ENCODE data around the gene HSCB.
"Not testable (repeated sequence)": the region's sequence is repeated elsewhere in the genome, so short reads cannot be mapped to it uniquely, and the experiment has no call there.

HSCB gene

GRCh38 chr22:28738876-28739275, 3.0 kb upstream of the HSCB start:
- DNase-seq (ENCODE audit: low read depth), result not testable (repeated sequence)

- DNase-seq (ENCODE audit: low read depth), result no peak
Observed at GRCh38 chr22:28741200-28741784, 547 bp upstream of the HSCB start.

GRCh38 chr22:28742562-28742962, 723 bp downstream of the HSCB start:
- no peak for DNase-seq (ENCODE audit: low read depth)

GRCh38 chr22:28743852-28744251, 2.0 kb downstream of the HSCB start:
- DNase-seq (ENCODE audit: low read depth), result no peak

DNA sequence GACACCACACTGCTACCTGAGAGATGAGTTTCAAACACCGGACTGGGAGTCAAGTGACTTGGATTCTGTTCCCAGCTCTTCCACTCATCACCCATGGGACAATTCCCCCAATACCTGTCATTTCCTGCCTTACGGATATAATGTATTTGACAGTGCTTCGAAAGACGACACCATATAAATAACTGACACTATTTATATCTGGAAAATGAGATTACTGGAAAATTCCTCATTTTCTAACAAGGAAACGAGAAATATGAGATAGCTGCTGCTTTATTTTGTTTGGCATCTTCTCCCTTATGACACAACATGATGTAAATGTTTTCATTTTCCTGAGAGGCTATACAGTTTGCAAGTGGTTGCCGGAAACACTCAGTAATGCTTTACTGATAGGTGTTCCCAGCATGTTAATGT, 8.6 kb downstream of the HSCB start:
- no peak for DNase-seq (ENCODE audit: low read depth)

DNA sequence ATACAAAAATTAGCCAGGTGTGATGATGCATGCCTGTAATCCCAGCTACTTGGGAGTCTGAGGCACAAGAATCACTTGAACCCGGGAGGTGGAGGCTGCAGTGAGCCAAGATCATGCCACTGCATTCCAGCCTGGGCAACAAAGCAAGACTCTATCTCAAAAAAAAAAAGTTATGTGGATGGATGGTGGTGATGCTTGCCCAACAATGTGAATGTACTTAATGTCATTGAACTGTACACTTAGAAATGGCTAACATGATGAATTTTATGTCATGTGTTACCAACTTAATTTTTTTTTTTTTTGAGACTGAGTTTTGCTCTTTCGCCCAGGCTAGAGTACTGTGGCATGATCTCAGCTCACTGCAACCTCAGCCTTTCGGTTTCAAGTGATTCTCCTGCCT, 12.7 kb downstream of the HSCB start:
- not testable (repeated sequence) for DNase-seq (ENCODE audit: low read depth)

GRCh38 chr22:28759861-28760560, 18.2 kb downstream of the HSCB start:
- DNase-seq (ENCODE audit: low read depth), result no peak

- DNase-seq (ENCODE audit: low read depth), result no peak
Observed at GRCh38 chr22:28761449-28761755, 19.6 kb downstream of the HSCB start.

GRCh38 chr22:28762000-28762399, 20.2 kb downstream of the HSCB start:
- not testable (repeated sequence) for DNase-seq (ENCODE audit: low read depth)

- no peak for DNase-seq (ENCODE audit: low read depth)
Observed at GRCh38 chr22:28766628-28767027, 24.8 kb downstream of the HSCB start.

DNA sequence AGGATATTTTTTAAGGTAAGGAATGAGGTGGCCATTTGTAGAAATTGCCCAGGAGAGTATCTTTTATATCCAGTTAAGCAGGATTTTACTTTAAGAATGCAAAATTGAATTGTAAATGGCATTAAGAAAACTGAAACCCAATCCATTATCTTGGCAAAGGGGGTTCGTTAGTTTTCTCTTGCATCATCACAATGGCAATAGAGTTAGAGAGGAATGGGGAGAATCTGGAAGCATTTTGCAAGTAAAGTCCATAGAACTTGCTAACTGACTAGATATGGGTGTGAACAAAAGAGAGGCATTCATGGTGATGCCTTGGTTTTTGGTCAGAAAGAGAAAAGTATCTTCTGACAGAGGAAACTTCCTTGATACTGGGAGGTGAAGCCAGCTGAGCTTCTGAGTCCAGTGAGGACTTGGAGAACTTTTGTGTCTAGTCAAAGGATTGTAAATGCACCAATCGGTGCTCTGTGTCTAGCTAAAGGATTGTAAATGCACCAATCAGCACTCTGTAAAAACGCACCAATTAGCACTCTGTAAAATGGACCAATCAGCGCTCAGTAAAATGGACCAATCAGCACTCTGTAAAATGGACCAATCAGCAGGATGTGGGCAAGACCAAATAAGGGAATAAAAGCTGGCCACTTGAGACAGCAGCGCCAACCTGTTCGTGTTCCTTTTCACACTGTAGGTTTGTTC, 27.0 kb downstream of the HSCB start:
- no peak for DNase-seq (ENCODE audit: low read depth)

DNA sequence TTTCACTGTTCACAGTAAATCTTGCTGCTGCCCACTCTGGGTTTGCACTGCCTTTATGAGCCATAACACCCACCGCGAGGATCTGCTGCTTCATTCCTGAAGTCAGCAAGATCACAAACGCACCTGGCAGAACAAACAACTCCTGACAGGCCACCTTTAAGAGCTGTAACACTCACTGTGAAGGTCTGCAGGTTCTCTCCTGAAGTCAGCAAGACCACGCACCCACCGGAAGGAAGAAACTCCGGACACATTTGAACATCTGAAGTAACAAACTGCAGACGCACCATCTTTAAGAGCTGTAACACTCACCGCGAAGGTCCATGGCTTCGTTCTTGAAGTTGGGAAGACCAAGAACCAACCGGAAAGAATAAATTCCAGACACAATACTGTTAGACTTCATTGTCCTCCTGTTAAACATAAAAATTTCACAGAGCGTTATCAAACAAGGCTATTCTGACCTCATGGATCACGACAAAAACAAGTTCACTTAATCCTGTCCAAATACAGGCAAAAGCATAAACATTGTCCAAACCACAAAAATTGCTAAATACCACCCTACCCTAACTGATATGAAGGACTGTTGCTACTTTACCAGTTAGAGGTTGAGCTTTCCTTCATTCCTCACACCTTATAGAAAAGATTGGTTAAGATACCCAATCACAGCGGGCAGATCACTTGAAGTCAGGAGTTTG, 27.7 kb downstream of the HSCB start:
- no peak for DNase-seq (ENCODE audit: low read depth)

DNA sequence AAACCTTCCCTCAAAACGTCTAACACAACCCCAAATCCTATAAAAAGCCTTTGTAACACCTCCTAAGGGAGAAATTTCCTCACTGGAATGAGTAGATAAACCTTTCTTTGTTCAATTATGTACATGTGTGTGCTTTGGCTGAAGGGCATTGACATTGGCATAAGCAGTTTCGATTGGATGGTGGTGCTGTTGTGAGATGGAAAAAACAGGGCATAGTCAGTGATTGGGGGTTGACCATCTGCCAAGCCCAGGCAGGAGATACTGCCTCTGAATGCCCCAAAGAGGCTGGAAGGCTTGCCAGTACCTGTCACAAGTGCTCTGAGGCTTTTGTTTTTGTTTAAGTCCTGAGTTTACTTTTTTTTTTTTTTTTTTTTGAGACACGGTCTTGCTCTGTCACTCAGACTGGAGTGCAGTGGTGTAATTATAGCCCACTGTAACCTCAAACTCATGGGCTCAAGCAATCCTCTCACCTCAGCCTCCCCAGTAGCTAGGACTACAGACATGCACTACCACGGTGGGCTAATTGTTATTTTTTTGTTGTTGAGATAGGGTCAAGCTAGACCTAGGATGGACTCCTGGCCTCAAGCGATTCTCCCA, 29.5 kb downstream of the HSCB start:
- DNase-seq (ENCODE audit: low read depth), result no peak

DNA sequence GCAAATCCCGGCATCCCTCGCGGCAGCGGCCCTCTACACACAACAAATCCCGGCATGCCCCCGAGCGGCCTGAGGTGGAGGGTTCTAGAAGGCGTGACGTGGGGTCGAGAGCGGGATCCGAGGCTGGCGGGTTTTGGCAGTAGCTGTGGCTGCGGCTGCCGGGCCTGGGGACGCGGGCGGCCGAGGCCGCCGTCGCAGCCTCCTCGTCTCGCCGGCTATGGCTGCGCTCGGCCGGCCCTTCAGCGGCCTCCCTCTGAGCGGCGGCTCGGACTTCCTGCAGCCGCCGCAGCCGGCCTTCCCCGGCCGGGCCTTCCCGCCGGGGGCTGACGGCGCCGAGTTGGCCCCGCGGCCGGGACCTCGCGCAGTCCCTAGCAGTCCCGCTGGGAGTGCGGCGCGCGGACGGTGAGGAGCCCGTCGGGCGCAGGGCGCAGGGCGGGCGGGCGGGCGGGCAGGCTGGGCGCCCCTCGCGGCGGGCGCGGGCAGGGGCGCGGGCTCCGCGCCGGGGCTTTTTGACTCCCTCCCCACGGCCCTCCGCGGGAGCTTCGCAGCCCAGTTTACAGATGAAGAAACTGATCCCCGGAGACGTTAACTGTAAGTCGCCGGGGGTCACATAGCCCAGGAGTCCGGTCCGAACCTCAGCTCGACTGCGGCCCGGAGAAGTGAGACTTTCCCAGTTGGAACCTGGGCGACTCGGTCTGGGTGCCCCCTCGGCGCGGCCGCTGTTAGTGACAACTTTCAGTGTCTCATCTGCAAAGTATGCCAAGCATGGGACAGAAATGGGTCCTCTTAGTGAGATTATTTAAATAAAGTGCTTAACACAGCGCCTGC, 31.0 kb downstream of the HSCB start, which contains the start of gene CCDC117:
Gene CCDC117 (plus strand): TSS at position 63 of the 828 bp plus-strand sequence. CDS start 155 bp downstream, at position 218.
- peak; percentile 72 for DNase-seq (ENCODE audit: low read depth)

DNA sequence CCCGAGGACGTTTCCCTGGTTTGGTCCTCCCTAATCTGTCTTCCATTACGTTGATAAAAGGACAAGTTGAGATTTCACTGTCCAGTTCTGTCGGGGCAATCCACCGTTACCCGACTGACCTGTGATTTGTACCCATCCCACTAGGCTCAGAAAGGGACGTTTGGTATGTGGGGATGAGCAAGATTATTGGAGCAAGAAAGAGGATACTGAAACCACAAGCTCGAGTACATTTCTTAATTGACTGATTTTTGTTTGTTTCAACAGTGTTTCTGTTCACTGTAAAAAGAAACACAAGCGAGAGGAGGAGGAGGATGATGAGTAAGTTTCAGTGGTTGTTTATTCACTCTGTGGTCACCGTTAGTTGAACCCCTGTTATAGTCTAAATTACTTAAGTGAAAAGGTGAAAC, 31.6 kb downstream of the HSCB start:
- peak; percentile 47 for DNase-seq (ENCODE audit: low read depth)

- no peak for DNase-seq (ENCODE audit: low read depth)
Observed at GRCh38 chr22:28774378-28774777, 32.5 kb downstream of the HSCB start.

GRCh38 chr22:28779833-28780232, 38.0 kb downstream of the HSCB start:
- no peak for DNase-seq (ENCODE audit: low read depth)

GRCh38 chr22:28780296-28780695, 38.5 kb downstream of the HSCB start:
- no peak for DNase-seq (ENCODE audit: low read depth)

DNA sequence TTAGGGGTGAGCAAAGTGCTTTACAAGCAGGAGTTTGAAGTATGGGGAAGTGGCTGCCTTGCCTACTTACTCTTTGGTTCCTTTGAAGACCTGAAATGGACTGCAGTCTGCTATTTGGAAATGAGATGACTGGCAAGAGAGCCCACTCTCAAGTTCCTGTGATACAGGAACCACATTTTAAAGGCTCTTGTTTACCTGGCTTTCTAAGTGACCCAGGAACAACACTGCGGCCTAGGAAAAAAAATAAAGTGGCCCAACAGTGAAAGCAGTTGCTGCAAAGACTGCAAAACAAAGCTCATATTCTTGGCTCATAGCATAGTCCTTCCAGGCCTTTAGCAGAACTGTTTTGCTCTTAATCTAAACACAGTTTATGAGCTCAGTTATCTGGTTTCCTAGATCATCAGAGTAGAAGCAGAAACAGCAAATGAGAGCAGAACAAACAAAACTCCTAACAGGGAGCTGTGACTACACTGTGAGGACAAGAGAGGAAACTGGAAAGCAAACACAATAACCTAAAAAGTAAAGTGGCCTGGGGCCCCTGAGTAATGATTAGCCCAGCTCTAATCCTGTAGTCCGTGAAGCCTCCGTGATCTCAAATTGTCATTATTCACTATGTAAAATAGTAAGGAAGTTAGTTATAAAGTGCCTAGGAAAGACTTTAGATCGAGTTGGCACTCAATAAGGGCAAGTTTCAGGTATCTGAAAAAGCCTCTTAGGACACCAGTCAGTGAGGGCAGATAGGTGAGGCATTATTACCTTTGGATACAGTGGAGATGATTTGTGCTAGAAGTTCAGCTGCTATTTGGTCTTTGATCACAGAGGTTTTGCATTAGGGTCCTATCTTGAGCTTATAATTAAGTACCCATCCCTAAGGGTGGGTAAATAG, 42.2 kb downstream of the HSCB start:
- no peak for DNase-seq (ENCODE audit: low read depth)

DNA sequence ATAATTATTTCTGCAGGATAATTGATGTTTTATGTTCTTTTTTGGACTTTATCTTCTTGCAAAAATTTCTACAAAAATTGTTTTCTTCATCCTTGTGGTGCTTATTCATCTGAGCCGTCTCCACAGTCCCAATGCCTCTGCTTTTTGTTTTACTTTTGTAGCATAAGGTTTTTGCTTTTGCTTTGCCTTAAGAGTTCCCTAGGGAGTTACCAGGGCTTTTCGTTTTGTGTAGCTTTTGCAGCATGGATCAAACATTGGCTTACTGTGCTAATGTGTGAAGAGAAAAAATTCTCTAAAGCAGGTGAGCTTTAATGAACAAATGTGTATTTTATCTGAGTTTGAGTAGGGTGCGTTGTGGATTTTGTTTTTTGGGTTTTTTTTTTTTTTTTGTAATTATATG, 46.8 kb downstream of the HSCB start:
- DNase-seq (ENCODE audit: low read depth), result no peak

GRCh38 chr22:28791124-28791523, 49.3 kb downstream of the HSCB start:
- no peak for DNase-seq (ENCODE audit: low read depth)

All from GM04503 (cell line).